Hippocampal formation (tissue), 2 donors: Measurements from ENCODE around the gene ATG2A.

Experiments
- DNase-seq, 2 donors: peaks; one replicate each; lab custom pipeline; 2025; lab: John Stamatoyannopoulos, UW

Gene ATG2A

DNA sequence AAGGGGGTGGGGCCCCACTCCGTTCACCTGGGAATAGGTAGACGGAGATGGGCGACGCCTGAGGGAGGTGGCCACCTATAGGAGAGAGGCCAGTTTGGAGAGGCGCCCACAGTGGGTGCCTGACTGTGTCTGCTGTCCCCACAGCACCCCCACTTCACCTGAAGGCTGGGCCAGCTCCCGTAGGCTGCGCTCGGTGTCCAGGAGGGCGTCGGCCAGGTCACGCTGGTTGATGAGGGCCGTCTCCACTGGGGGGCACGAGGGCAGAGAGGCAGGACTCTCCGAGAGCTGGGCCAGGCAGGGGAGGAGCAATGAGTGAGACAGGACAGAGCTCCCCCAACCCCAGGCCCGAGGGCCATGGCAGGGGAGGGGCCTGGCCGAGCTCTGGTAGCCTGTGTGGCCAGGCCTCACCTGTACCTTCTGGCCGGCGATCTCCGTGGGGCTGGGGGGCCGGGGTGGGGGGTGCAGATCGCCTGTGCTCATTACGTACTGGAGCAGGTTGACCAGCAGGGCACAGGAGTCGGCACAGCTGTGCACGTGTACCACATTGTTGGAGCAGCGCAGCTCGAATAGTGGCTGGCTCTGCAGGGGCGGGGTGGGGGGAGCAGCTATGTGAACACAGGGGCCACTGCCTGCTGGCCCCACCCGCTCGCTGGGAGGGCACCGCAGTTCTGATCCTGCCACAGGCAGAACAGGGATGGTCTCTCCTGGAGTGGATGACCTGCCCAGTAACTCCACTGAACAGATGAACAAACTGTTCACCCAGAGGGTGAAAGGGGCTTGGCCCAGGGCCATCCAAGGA lies 14.7 kb downstream of the ATG2A start:
- DNase-seq, result no peak

GRCh38 chr11:64900774-64901173 lies 16.2 kb downstream of the ATG2A start:
- no peak for DNase-seq

GRCh38 chr11:64900263-64900678 lies 16.7 kb downstream of the ATG2A start:
- DNase-seq, result no peak

GRCh38 chr11:64898541-64898940 lies 18.5 kb downstream of the ATG2A start:
- no peak for DNase-seq

GRCh38 chr11:64898076-64898445 lies 18.9 kb downstream of the ATG2A start:
- no peak for DNase-seq

- no peak for DNase-seq
Observed at GRCh38 chr11:64897381-64898075, 19.5 kb downstream of the ATG2A start.

GRCh38 chr11:64896448-64897022 lies 20.5 kb downstream of the ATG2A start:
- DNase-seq, result no peak

DNA sequence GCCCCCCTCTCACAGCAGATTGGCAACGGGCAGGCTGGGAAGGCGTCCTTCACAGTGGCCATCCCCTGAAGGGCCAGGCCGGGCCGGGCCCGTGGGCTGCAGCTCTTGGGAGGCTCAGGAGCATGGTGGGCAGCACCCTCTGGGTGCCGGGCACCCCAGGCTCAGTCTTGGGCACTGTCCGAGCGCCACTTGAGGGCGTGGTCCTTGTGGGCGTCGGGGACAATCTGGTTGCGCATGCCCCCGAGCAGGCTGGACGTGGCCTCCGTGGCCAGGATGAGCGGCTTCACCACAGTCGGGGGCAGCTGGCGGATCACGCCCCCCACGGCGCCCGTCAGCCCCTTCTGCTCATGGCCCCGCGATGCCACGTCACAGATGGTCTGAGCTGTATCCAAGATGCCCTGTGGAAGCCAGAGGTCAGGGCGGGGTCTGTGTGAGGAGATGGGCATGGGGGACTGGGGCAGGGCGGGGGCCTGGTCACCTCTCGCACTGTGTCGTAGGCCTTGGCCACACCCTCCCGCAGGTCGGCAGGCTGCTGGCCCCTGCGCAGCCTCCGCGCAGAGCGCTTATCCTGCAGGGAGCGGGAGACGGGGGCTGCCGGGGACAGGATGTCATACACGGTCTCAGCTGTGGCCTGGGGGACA lies 22.1 kb downstream of the ATG2A start:
- DNase-seq, result no peak

- DNase-seq, result peak in 1 of 2 donors; percentile 50
Observed at GRCh38 chr11:64894070-64894811, 22.8 kb downstream of the ATG2A start.

DNA sequence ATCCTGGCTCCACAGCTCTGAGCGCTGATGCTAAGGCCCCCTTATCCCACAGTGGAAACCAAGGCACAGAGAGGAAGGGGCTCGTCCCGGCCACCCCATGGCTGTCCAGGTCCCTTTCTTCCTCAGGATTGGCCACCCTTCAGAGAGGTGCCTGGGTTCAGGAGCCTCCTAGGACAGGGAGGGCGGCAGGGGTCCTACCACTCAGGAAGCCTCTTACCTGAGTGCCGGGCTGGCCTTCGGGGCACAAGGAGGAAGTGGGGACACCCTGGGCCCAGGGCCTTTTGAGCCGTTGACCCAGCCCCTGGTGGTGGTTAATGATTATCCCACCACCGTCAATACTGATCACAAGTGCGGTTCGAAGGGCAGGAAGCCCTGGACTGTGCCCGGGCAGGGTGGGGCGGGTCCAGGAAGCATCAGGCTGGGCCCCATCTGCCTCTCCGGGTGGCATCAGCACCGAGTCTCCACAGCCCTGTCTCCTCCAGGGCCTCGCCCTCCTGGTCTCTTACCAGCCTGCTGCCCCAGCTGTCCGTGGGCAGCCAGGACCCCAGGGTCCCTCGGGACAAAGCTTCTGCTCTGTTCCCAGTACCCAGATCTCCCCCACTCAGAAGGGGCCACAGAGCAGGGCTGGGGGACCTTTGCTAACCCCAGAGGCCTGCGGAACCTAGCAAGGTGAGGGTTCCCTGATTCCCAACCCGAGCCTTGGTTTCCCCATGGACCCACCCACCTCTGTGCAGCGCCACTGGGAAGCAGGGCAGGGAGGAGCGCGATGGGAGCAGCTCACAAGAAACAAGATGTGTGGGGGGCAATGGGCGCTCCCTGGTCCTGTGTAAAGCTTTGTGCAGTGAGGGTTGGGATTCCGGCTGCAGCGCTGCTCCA lies 23.6 kb downstream of the ATG2A start:
- no peak for DNase-seq

- no peak for DNase-seq
Observed at GRCh38 chr11:64892838-64893193, 24.2 kb downstream of the ATG2A start.

DNA sequence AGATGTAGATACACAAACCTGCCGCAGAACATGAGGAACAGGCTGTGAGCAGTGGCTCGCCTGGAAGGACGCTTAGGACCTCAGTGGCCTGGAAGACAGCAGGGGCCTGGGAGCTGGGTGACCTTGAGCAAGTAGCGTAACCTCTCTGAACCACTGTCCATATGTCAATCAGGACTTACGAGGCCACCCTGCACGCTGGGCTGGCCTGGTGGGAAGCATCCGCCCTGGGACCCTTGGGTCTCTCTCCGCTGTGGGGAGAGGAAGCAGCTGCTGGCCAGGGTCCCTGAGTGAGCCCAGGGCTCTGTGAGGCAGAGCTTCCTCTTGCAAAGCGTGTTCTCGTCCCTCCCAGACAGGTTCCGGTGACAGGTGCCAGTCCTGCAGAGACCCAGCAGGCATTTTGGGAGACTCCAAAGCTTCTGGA lies 24.6 kb downstream of the ATG2A start:
- DNase-seq, result no peak

GRCh38 chr11:64891880-64892279 lies 25.1 kb downstream of the ATG2A start:
- no peak for DNase-seq

- DNase-seq, result no peak
Observed at GRCh38 chr11:64891215-64891848, 25.7 kb downstream of the ATG2A start.

DNA sequence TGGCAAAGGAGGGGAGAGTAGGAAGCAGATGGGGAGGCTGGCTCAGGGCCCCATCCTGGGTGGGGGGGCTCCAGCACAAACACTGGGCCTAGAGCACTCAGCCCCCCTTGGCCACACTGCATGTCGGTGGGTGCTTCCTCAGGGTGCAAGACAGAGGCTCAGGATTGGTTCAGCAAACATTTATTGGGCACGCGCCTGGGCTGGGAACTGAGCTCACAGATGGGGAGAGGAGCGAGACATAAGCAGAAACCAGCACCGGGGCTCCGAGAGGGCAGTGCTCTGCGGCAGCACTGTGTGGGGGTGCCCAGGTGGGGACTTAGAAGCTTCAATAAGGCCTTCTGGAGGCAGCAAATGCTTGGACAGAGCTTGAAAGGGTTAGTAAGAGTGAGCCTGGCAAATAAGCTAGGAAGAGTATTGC lies 26.5 kb downstream of the ATG2A start:
- no peak for DNase-seq

GRCh38 chr11:64888729-64889511 lies 28.1 kb downstream of the ATG2A start:
- no peak for DNase-seq

GRCh38 chr11:64888406-64888728 lies 28.6 kb downstream of the ATG2A start:
- no peak for DNase-seq

DNA sequence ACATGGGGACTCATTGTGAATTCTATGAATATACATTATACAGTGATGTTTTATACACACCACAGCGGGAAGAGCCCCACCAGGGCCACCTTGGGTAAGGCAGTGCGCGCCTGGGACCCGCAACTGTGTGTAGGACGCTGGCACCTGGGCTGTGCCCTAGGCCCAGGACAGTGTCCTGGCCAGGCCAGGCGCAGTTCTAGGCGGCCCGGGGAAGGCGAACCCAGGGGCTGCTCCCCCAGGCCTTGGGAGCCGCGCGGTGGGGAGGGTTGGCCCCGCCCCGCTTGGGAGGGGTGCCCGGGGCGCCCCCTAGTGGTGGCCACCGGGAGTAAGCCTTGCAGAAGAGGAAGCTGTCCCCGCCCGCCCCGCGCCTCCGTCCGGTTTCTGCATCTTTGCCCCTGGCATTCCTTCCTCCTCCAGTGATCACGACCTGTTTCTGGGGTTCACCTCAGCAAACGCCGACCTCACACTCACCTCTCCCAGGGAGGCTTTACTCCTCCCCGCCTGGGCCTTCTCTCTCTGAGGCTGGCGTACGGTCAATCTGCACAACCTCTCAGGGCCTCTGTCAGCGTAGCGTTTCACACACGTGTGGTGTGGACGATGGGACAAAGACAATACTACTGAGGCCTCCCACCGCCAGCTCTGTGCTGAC lies 29.1 kb downstream of the ATG2A start:
- DNase-seq, result peak in 1 of 2 donors; percentile 70

GRCh38 chr11:64887234-64887756 lies 29.7 kb downstream of the ATG2A start:
- DNase-seq, result no peak
